GM23338 (cell line): ENCODE results near the gene GRM3. TPM values are rescaled to one million over a fixed set of nuclear protein-coding genes. Genes with fewer than 3 reads are reported as not detected.
A peak's percentile ranks its signal among the peaks of the same experiment; 100 is the strongest.

ENCODE experiments used
- ATAC-seq: fragments of 200-7000 bp; cut with Tn5 transposase; 3 replicates; pipeline ENCODE4 v1.9.1; 2020
- DNase-seq: peaks from one replicate; pipeline ENCODE4 v3.0.0-alpha.2; 2015; ENCODE audit warnings: low spot score
- H2AFZ ChIP-seq: fragments of 200-600 bp; sonication (generic); 2 replicates; pipeline ENCODE4 v1.8.0; 2016; ENCODE audit warnings: antibody characterized with exemption, mild to moderate bottlenecking, moderate library complexity
- H3F3A ChIP-seq: fragments of 200-600 bp; sonication (generic); replicated peaks from 2 replicates; pipeline ENCODE4 v1.8.0; 2017; ENCODE audit warnings: antibody characterized with exemption, mixed run types, low read depth
- H3K27ac ChIP-seq: fragments of 200-600 bp; sonication (generic); 2 replicates; pipeline ENCODE4 v1.6.1; 2016; ENCODE audit warnings: low read depth
- H3K27me3 ChIP-seq: fragments of 200-600 bp; sonication (generic); 2 replicates; pipeline ENCODE4 v1.8.0; 2016; ENCODE audit warnings: mild to moderate bottlenecking, mixed run types, moderate library complexity; ENCODE audit not compliant: insufficient read depth
- H3K36me3 ChIP-seq: fragments of 200-600 bp; sonication (generic); 2 replicates; pipeline ENCODE4 v1.8.0; 2016; ENCODE audit warnings: mild to moderate bottlenecking; ENCODE audit not compliant: insufficient read depth
- H3K4me1 ChIP-seq: fragments of 200-600 bp; sonication (generic); 2 replicates; pipeline ENCODE4 v1.8.0; 2016; ENCODE audit warnings: mild to moderate bottlenecking, moderate library complexity; ENCODE audit not compliant: insufficient read depth
- H3K4me2 ChIP-seq: fragments of 200-600 bp; sonication (generic); 2 replicates; pipeline ENCODE4 v1.7.1; 2017; ENCODE audit warnings: mixed run types
- H3K4me3 ChIP-seq: fragments of 200-600 bp; sonication (generic); 2 replicates; pipeline ENCODE4 v1.6.1; 2016; ENCODE audit warnings: mixed run types
- H3K79me2 ChIP-seq: fragments of 200-600 bp; sonication (generic); replicated peaks from 2 replicates; pipeline ENCODE4 v1.8.0; 2017; ENCODE audit warnings: mild to moderate bottlenecking; ENCODE audit not compliant: insufficient read depth
- H3K9me2 ChIP-seq: fragments of 200-600 bp; sonication (generic); 2 replicates; pipeline ENCODE4 v1.8.0; 2017; ENCODE audit not compliant: insufficient read depth
- H4K20me1 ChIP-seq: fragments of 200-600 bp; sonication (generic); replicated peaks from 2 replicates; pipeline ENCODE4 v1.8.0; 2017; ENCODE audit warnings: mild to moderate bottlenecking; ENCODE audit not compliant: insufficient read depth
- H3K27ac Mint-ChIP-seq: 2 replicates; pipeline ENCODE4 v1.8.0; 2020; ENCODE audit warnings: inconsistent platforms, mild to moderate bottlenecking, moderate library complexity, mixed read lengths
- H3K27me3 Mint-ChIP-seq: 3 replicates; pipeline ENCODE4 v1.8.0; 2022; ENCODE audit warnings: low read depth, mild to moderate bottlenecking, moderate library complexity, mixed read lengths, inconsistent platforms; ENCODE audit not compliant: insufficient read depth, poor library complexity
- H3K36me3 Mint-ChIP-seq: 3 replicates; pipeline ENCODE4 v1.8.0; 2021; ENCODE audit warnings: low read depth, mild to moderate bottlenecking, inconsistent platforms, moderate library complexity, mixed read lengths
- H3K4me1 Mint-ChIP-seq: 3 replicates; pipeline ENCODE4 v1.8.0; 2020; ENCODE audit warnings: mild to moderate bottlenecking, inconsistent platforms, mixed read lengths
- H3K4me3 Mint-ChIP-seq: 3 replicates; pipeline ENCODE4 v1.8.0; 2021; ENCODE audit warnings: moderate library complexity, mild to moderate bottlenecking, inconsistent platforms, mixed read lengths
- H3K9me3 Mint-ChIP-seq: 3 replicates; pipeline ENCODE4 v1.8.0; 2020; ENCODE audit warnings: moderate library complexity, mild to moderate bottlenecking, inconsistent platforms, mixed read lengths
- CTCF ChIP-seq, 2 experiments: fragments of 200-600 bp in 1 of 2; sonication (generic) in 1 of 2; conservative IDR thresholded peaks; 2 replicates each; pipeline versions ENCODE4 v1.5.1 to v1.6.1; 2016 to 2017; ENCODE audit warnings: antibody characterized with exemption in 2 of 2, low read depth in 2 of 2, mild to moderate bottlenecking in 2 of 2, moderate library complexity in 1 of 2
- EZH2 ChIP-seq: fragments of 200-600 bp; sonication (generic); IDR thresholded peaks from one replicate; pipeline ENCODE4 v1.8.0; 2017; ENCODE audit warnings: antibody characterized with exemption, mild to moderate bottlenecking, low read depth; ENCODE audit not compliant: unreplicated experiment
- EZH2phosphoT487 ChIP-seq: fragments of 200-600 bp; sonication (generic); IDR thresholded peaks from one replicate; pipeline ENCODE4 v1.8.1; 2018; ENCODE audit warnings: antibody characterized with exemption; ENCODE audit not compliant: unreplicated experiment
- JUNB ChIP-seq: IDR thresholded peaks from one replicate; pipeline ENCODE4 v1.6.1; 2016; ENCODE audit warnings: antibody characterized with exemption; ENCODE audit not compliant: unreplicated experiment
- POLR2AphosphoS5 ChIP-seq: IDR thresholded peaks from 2 replicates; pipeline ENCODE4 v1.6.1; 2016; ENCODE audit warnings: antibody characterized with exemption, low read depth
- REST ChIP-seq: IDR thresholded peaks from one replicate; pipeline ENCODE4 v1.6.1; 2018; ENCODE audit warnings: antibody characterized with exemption; ENCODE audit not compliant: unreplicated experiment
- ZNF114 ChIP-seq: fragments of 250-450 bp; sonication (Bioruptor Pico); IDR thresholded peaks from 2 replicates; pipeline ENCODE4 v1.5.0; 2020; ENCODE audit warnings: mild to moderate bottlenecking, moderate library complexity
- polyA plus RNA-seq: library from polyadenylated mRNA; unstranded; fragments of >200 nt; fragmentation: Nextera tagmentation; extraction: Ambion mirVana; gene quantifications from 2 replicates; pipeline ENCODE4 v1.2.1, GENCODE V29; 2016
- total RNA-seq: library from RNA; depleted of rRNA; stranded (reverse); fragments of >200 nt; shearing (Covaris generic); gene quantifications from 2 replicates; pipeline ENCODE4 v1.2.3, GENCODE V29; 2014
- TF ChIP-seq, protein P1 (sequence below): IDR thresholded peaks from 2 replicates; pipeline ENCODE4 v1.6.1; 2016; ENCODE audit warnings: antibody characterized with exemption

Gene GRM3
- total and polyA plus RNA-seq, 2 experiments from 2014 or later, result 0.79 to 1.9 TPM

DNA sequence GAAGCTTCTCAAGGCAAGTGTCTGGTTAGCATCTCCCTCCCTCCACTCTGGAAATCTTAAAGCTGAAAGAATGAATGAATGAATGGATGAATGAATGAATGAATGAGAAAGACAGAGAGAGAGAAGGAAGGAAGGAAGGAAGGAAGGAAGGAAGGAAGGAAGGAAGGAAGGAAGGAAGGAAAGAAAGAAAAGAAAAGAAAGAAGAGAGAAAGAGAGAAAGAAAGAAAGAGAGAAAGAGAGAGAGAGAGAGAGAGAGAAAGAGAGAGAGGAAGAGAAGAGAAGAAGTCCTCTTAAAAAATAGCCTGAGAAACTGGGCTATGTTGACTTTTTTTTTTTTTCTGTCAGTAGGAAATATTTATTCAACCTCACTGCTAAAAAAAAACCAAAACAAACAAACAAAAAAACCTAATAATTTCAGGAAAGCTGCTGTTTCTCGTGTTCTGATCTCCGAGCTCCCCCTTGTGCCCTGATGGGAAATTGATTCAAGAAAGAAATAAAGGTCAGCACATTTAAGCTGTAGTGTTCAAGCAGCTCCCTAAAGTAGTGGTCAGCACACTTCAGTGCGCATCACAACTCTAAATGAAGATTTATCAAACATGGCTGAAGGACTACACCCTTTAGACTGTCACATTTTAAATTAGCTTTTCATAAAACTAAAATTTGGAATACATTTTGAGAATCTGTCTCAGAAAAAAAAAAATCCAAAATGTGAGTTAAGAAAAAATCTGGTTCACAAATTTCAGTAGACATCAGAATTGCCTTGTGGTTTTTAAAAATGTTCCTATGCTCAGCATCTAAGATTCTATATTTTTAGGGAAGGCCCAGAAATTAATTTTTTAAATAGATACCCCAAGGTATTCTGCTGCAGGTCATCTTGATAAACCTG lies 261.5 kb downstream of the GRM3 start:
- Mint-ChIP-seq H3K4me1 (no peaks in the 10 kb centered on the region), H3K27ac (no peak overlapping the region), H3K9me3 (no peaks in the 10 kb centered on the region), H3K4me3 (no peak overlapping the region), H3K27me3 (no peaks in the 10 kb centered on the region), H3K36me3 (no peaks in the 10 kb centered on the region)
- Histone ChIP-seq H3K9me2 (no peaks in the 10 kb centered on the region), H3K27me3 (no peaks in the 10 kb centered on the region), H3K4me2 (no peak overlapping the region), H3K4me3 (no peak overlapping the region), H4K20me1 (peaks cover 2% of the 10 kb centered on the region; the same call in 1 of the 2 replicates), H3K79me2 (no peaks in the 10 kb centered on the region), H3K36me3 (no peaks in the 10 kb centered on the region), H3F3A (no peaks in the 10 kb centered on the region), H2AFZ (no peak overlapping the region), H3K27ac (0 out of 2 replicates have a peak overlapping the region, but pooled peaks have one; percentile 10), H3K4me1 (no peaks in the 10 kb centered on the region)
- DNase-seq, result peak; percentile 67
- TF ChIP-seq EZH2 (no peak), POLR2AphosphoS5 (no peak), CTCF (conservative IDR thresholded peaks at IDR 0.05; ENCODE audit: low read depth in 2 of 2) (peak; percentile 76 to 90), EZH2phosphoT487 (no peak), ZNF114 (CRISPR knock-in tag) (no peak), REST (no peak)
- TF ChIP-seq, protein P1, sequence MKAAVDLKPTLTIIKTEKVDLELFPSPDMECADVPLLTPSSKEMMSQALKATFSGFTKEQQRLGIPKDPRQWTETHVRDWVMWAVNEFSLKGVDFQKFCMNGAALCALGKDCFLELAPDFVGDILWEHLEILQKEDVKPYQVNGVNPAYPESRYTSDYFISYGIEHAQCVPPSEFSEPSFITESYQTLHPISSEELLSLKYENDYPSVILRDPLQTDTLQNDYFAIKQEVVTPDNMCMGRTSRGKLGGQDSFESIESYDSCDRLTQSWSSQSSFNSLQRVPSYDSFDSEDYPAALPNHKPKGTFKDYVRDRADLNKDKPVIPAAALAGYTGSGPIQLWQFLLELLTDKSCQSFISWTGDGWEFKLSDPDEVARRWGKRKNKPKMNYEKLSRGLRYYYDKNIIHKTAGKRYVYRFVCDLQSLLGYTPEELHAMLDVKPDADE, result no peak
- peak; percentile 68 for ATAC-seq

DNA sequence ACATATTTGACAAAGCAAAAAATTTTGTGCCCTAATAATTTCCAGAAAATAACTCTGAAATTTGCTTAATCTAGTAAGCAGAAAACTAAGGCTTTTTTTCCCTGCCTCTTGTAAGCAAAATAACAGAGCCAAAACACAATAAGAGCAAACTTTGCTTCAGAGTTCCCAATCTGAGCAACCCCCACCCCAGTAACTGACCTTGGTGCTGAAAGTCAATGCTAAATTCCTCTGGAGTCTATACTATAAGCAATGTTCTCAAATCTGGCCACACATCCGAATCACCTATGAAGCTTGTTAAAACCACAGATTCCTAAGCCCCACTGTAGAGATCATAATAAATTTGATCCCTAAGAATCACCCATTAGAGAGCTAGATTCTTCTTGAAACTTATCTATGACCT lies 265.2 kb downstream of the GRM3 start:
- DNase-seq (peak; percentile 66), ATAC-seq (peak; percentile 50; the same call in 2 of the 3 replicates)
- Histone ChIP-seq H3K79me2 (no peaks in the 10 kb centered on the region), H3F3A (no peaks in the 10 kb centered on the region), H3K27me3 (no peaks in the 10 kb centered on the region), H3K27ac (no peak overlapping the region), H4K20me1 (no peaks in the 10 kb centered on the region; the same call in 1 of the 2 replicates), H3K36me3 (no peaks in the 10 kb centered on the region), H3K4me3 (no peak overlapping the region), H3K4me1 (no peaks in the 10 kb centered on the region), H2AFZ (no peak overlapping the region), H3K4me2 (no peak overlapping the region), H3K9me2 (no peaks in the 10 kb centered on the region)
- no peaks in the 10 kb centered on the region for H3K27me3 Mint-ChIP-seq
- H3K27ac Mint-ChIP-seq, result no peak overlapping the region
- no peaks in the 10 kb centered on the region; the same call in 2 of the 3 replicates for H3K36me3 Mint-ChIP-seq
- TF ChIP-seq JUNB, result no peak
- TF ChIP-seq REST, result peak; percentile 75
- H3K4me1 Mint-ChIP-seq, result no peaks in the 10 kb centered on the region
- no peak overlapping the region for H3K4me3 Mint-ChIP-seq
- no peaks in the 10 kb centered on the region for H3K9me3 Mint-ChIP-seq
